Measurements from ENCODE around the gene STAM. TPM values are rescaled to one million over a fixed set of nuclear protein-coding genes. Genes with fewer than 3 reads are reported as not detected.

Gene STAM
- polyA plus RNA-seq, 1 donor (not counting 4 experiments of a cell fraction or from before 2014, with no cell fraction given), result 34.1 TPM

DNA sequence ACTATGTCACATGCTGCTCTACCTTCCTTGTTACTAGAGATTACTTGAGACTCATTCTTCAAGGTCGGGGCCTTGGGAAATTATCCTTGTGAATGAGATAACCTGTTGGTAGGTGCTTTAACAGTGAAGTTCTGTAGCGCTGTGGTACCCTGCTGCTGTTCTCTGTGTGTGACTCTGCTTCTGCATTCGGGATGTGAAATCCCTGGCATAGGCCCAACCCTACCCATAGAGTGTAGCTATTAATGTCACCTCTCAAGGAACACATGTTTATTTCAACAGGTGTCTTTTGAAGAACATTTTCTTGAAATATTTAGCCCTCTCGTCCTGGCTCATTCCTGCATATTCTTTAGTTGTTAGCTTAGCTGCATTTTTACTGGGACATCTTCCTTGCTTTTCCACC, 66.2 kb downstream of the STAM start:
- Histone ChIP-seq H3K36me3 (ENCODE audit: control insufficient read depth in 2 of 2, extremely low read depth in 1 of 2, insufficient read depth in 2 of 2, low read length in 2 of 2) (peaks cover 16 to 22% of the 10 kb centered on the region in 2 experiments), H3K9me3 (ENCODE audit: control insufficient read depth, low read depth, low read length) (no peaks in the 10 kb centered on the region), H3K9ac (ENCODE audit: control insufficient read depth, extremely low read depth, insufficient read depth, low read length) (no peak overlapping the region), H2AFZ (ENCODE audit: control insufficient read depth, low read length) (no peak overlapping the region), H3K27me3 (ENCODE audit: control insufficient read depth, extremely low read depth, insufficient read depth, low read length) (no peaks in the 10 kb centered on the region), H3K79me2 (ENCODE audit: control insufficient read depth, insufficient read depth, low read length) (no peaks in the 10 kb centered on the region), H3K27ac (ENCODE audit: control insufficient read depth, insufficient read depth, low read length) (no peak overlapping the region), H4K20me1 (ENCODE audit: control insufficient read depth, extremely low read depth, insufficient read depth, low read length) (no peaks in the 10 kb centered on the region), H3K4me1 (ENCODE audit: control insufficient read depth, extremely low read depth, insufficient read depth, low read length) (no peaks in the 10 kb centered on the region), H3K4me3 (ENCODE audit: control insufficient read depth in 2 of 3, extremely low read depth in 1 of 3, insufficient read depth in 2 of 3, low read depth in 1 of 3, low read length in 3 of 3) (no peak overlapping the region), H3K9me1 (ENCODE audit: control insufficient read depth, extremely low read depth, insufficient read depth, low read length) (no peaks in the 10 kb centered on the region), H3K4me2 (ENCODE audit: control insufficient read depth, extremely low read depth, insufficient read depth, low read depth, low read length) (no peak overlapping the region)
- TF ChIP-seq EZH2 (IDR thresholded peaks at IDR 0.05; ENCODE audit: low read length), result no peak
- TF ChIP-seq, protein P1, sequence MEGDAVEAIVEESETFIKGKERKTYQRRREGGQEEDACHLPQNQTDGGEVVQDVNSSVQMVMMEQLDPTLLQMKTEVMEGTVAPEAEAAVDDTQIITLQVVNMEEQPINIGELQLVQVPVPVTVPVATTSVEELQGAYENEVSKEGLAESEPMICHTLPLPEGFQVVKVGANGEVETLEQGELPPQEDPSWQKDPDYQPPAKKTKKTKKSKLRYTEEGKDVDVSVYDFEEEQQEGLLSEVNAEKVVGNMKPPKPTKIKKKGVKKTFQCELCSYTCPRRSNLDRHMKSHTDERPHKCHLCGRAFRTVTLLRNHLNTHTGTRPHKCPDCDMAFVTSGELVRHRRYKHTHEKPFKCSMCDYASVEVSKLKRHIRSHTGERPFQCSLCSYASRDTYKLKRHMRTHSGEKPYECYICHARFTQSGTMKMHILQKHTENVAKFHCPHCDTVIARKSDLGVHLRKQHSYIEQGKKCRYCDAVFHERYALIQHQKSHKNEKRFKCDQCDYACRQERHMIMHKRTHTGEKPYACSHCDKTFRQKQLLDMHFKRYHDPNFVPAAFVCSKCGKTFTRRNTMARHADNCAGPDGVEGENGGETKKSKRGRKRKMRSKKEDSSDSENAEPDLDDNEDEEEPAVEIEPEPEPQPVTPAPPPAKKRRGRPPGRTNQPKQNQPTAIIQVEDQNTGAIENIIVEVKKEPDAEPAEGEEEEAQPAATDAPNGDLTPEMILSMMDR (optimal IDR thresholded peaks at IDR 0.05 in 1 of 3, IDR thresholded peaks at IDR 0.05 in 1 of 3, conservative IDR thresholded peaks at IDR 0.05 in 1 of 3; ENCODE audit: extremely low read depth in 1 of 3, insufficient read depth in 2 of 3, low read length in 3 of 3), result no peak
- FAIRE-seq (peak; percentile 17), DNase-seq (ENCODE audit: low read depth, low spot score) (no peak)
- dilution Hi-C loops (cut with MboI; ENCODE audit: extremely low pct_ligation_motif_present, low sequenced_read_pairs), result no loop called here

- Histone ChIP-seq H3K27me3 (ENCODE audit: control insufficient read depth, extremely low read depth, insufficient read depth, low read length) (no peaks in the 10 kb centered on the region), H3K9me3 (ENCODE audit: control insufficient read depth, low read depth, low read length) (no peaks in the 10 kb centered on the region), H3K4me2 (ENCODE audit: control insufficient read depth, extremely low read depth, insufficient read depth, low read depth, low read length) (no peak overlapping the region), H3K9ac (ENCODE audit: control insufficient read depth, extremely low read depth, insufficient read depth, low read length) (no peak overlapping the region), H3K9me1 (ENCODE audit: control insufficient read depth, extremely low read depth, insufficient read depth, low read length) (no peaks in the 10 kb centered on the region), H2AFZ (ENCODE audit: control insufficient read depth, low read length) (no peak overlapping the region), H3K4me3 (ENCODE audit: control insufficient read depth in 2 of 3, extremely low read depth in 1 of 3, insufficient read depth in 2 of 3, low read depth in 1 of 3, low read length in 3 of 3) (no peak overlapping the region), H3K27ac (ENCODE audit: control insufficient read depth, insufficient read depth, low read length) (no peak overlapping the region), H3K4me1 (ENCODE audit: control insufficient read depth, extremely low read depth, insufficient read depth, low read length) (no peaks in the 10 kb centered on the region), H4K20me1 (ENCODE audit: control insufficient read depth, extremely low read depth, insufficient read depth, low read length) (no peaks in the 10 kb centered on the region), H3K79me2 (ENCODE audit: control insufficient read depth, insufficient read depth, low read length) (no peaks in the 10 kb centered on the region), H3K36me3 (ENCODE audit: control insufficient read depth in 2 of 2, extremely low read depth in 1 of 2, insufficient read depth in 2 of 2, low read length in 2 of 2) (peaks cover 14 to 16% of the 10 kb centered on the region in 2 experiments)
- TF ChIP-seq EZH2 (IDR thresholded peaks at IDR 0.05; ENCODE audit: low read length), result no peak
- TF ChIP-seq, protein P1 (optimal IDR thresholded peaks at IDR 0.05 in 1 of 3, IDR thresholded peaks at IDR 0.05 in 1 of 3, conservative IDR thresholded peaks at IDR 0.05 in 1 of 3; ENCODE audit: extremely low read depth in 1 of 3, insufficient read depth in 2 of 3, low read length in 3 of 3), result no peak
- FAIRE-seq (no peak), DNase-seq (ENCODE audit: low read depth, low spot score) (no peak)
- dilution Hi-C loops (cut with MboI; ENCODE audit: extremely low pct_ligation_motif_present, low sequenced_read_pairs), result no loop called here
Observed at GRCh38 chr10:17712053-17712452, 68.1 kb downstream of the STAM start.

Measured in keratinocyte (primary cell).